ENCODE measurements around the gene BMP2K.
A peak's percentile ranks its signal among the peaks of the same experiment; 100 is the strongest.

Gene BMP2K

GRCh38 chr4:78845472-78845871 is 69.3 kb downstream of the BMP2K start:
- DNase-seq (ENCODE audit: low read depth) = peak; percentile 12
- no peak overlapping the region for H3K4me3 ChIP-seq (ENCODE audit: control insufficient read depth, low read depth, low read length)
- TF ChIP-seq CTCF (conservative IDR thresholded peaks at IDR 0.05; ENCODE audit: control insufficient read depth, insufficient read depth, low read depth, low read length) = no peak

GRCh38 chr4:78846258-78846657 is 70.1 kb downstream of the BMP2K start:
- no peak for DNase-seq (ENCODE audit: low read depth)
- no peak for TF ChIP-seq CTCF (conservative IDR thresholded peaks at IDR 0.05; ENCODE audit: control insufficient read depth, insufficient read depth, low read depth, low read length)
- no peak overlapping the region for H3K4me3 ChIP-seq (ENCODE audit: control insufficient read depth, low read depth, low read length)

GRCh38 chr4:78862314-78862737 is 86.2 kb downstream of the BMP2K start:
- DNase-seq (ENCODE audit: low read depth) = no peak
- TF ChIP-seq CTCF (conservative IDR thresholded peaks at IDR 0.05; ENCODE audit: control insufficient read depth, insufficient read depth, low read depth, low read length) = no peak
- H3K4me3 ChIP-seq (ENCODE audit: control insufficient read depth, low read depth, low read length) = no peak overlapping the region

- no peak overlapping the region for H3K4me3 ChIP-seq (ENCODE audit: control insufficient read depth, low read depth, low read length)
- TF ChIP-seq CTCF (conservative IDR thresholded peaks at IDR 0.05; ENCODE audit: control insufficient read depth, insufficient read depth, low read depth, low read length) = no peak
- no peak for DNase-seq (ENCODE audit: low read depth)
Measured at GRCh38 chr4:78863254-78863869, 87.2 kb downstream of the BMP2K start.

GRCh38 chr4:78863991-78864390 is 87.8 kb downstream of the BMP2K start:
- DNase-seq (ENCODE audit: low read depth) = no peak
- TF ChIP-seq CTCF (conservative IDR thresholded peaks at IDR 0.05; ENCODE audit: control insufficient read depth, insufficient read depth, low read depth, low read length) = no peak
- no peak overlapping the region for H3K4me3 ChIP-seq (ENCODE audit: control insufficient read depth, low read depth, low read length)

GRCh38 chr4:78864405-78865024 is 88.4 kb downstream of the BMP2K start:
- no peak overlapping the region for H3K4me3 ChIP-seq (ENCODE audit: control insufficient read depth, low read depth, low read length)
- DNase-seq (ENCODE audit: low read depth) = peak; percentile 90
- TF ChIP-seq CTCF (conservative IDR thresholded peaks at IDR 0.05; ENCODE audit: control insufficient read depth, insufficient read depth, low read depth, low read length) = peak; percentile 69

All from fibroblast of mammary gland (primary cell).